HFFc6 (cell line): ENCODE results near the gene MDC1. TPM values are rescaled to one million over a fixed set of nuclear protein-coding genes. Genes with fewer than 3 reads are reported as not detected.

ENCODE experiments used
- DNase-seq: peaks from one replicate; pipeline ENCODE4 v3.0.0-alpha.2; 2018
- H3K27ac Mint-ChIP-seq: 2 replicates; pipeline ENCODE4 v1.8.0; 2020; ENCODE audit warnings: mild to moderate bottlenecking, mixed read lengths
- H3K27me3 Mint-ChIP-seq: 2 replicates; pipeline ENCODE4 v1.8.0; 2021; ENCODE audit warnings: mild to moderate bottlenecking, moderate library complexity, mixed read lengths; ENCODE audit not compliant: insufficient read depth
- H3K36me3 Mint-ChIP-seq: 2 replicates; pipeline ENCODE4 v1.8.0; 2021; ENCODE audit warnings: low read depth, mixed read lengths
- H3K4me1 Mint-ChIP-seq: 2 replicates; pipeline ENCODE4 v1.8.0; 2020; ENCODE audit warnings: low read depth, mixed read lengths
- H3K4me3 Mint-ChIP-seq: 2 replicates; pipeline ENCODE4 v1.8.0; 2020; ENCODE audit warnings: mild to moderate bottlenecking, moderate library complexity, mixed read lengths
- H3K9me3 Mint-ChIP-seq: 2 replicates; pipeline ENCODE4 v1.8.0; 2020; ENCODE audit warnings: mild to moderate bottlenecking, mixed read lengths
- total RNA-seq, 6 experiments: library from RNA; stranded (reverse); fragmentation: NEBNext Ultra II Directional; extraction: Animal tissue kit (Norgen Biotek cat#: 25700); gene quantifications; 2 replicates in 1 of 6; 3 replicates in 5 of 6; pipeline ENCODE4 v1.2.3, GENCODE V29; 2021
- TF ChIP-seq, protein P1 (sequence below): fragments of 200-600 bp; sonication (generic); IDR thresholded peaks from 2 replicates; pipeline ENCODE4 v1.5.0; 2021; ENCODE audit warnings: antibody characterized with exemption, mild to moderate bottlenecking

Gene MDC1
- total RNA-seq, 6 experiments from 2014 or later: 18.4 to 31.9 (median 28.1) TPM

DNA sequence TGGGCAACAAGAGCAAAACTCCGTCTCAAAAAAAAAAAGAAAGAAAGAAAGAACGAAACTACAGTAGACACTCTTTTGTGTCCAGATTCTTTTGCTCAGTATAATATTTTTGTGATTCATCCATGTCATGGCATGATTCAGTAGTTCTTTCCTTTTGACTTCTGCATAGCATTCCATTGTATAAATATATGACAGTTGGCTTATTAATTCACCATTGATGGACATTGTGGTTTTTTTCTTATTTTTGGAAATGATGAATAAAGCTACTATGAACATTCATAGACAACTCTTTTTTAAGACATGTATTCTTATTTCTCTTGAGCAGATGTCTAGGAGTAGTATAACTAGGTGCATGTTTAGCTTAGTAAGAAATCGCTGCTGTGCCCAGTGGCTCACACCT is 37.5 kb upstream of the MDC1 start:
- H3K27me3 Mint-ChIP-seq: no peaks in the 10 kb centered on the region
- peak overlapping the region; percentile 34 for H3K4me3 Mint-ChIP-seq
- H3K4me1 Mint-ChIP-seq: peaks cover 73% of the 10 kb centered on the region
- peak; percentile 42 for DNase-seq
- no peaks in the 10 kb centered on the region for H3K9me3 Mint-ChIP-seq
- peak overlapping the region; percentile 99 for H3K27ac Mint-ChIP-seq
- H3K36me3 Mint-ChIP-seq: no peaks in the 10 kb centered on the region
- TF ChIP-seq, protein P1, sequence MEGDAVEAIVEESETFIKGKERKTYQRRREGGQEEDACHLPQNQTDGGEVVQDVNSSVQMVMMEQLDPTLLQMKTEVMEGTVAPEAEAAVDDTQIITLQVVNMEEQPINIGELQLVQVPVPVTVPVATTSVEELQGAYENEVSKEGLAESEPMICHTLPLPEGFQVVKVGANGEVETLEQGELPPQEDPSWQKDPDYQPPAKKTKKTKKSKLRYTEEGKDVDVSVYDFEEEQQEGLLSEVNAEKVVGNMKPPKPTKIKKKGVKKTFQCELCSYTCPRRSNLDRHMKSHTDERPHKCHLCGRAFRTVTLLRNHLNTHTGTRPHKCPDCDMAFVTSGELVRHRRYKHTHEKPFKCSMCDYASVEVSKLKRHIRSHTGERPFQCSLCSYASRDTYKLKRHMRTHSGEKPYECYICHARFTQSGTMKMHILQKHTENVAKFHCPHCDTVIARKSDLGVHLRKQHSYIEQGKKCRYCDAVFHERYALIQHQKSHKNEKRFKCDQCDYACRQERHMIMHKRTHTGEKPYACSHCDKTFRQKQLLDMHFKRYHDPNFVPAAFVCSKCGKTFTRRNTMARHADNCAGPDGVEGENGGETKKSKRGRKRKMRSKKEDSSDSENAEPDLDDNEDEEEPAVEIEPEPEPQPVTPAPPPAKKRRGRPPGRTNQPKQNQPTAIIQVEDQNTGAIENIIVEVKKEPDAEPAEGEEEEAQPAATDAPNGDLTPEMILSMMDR: no peak

DNA sequence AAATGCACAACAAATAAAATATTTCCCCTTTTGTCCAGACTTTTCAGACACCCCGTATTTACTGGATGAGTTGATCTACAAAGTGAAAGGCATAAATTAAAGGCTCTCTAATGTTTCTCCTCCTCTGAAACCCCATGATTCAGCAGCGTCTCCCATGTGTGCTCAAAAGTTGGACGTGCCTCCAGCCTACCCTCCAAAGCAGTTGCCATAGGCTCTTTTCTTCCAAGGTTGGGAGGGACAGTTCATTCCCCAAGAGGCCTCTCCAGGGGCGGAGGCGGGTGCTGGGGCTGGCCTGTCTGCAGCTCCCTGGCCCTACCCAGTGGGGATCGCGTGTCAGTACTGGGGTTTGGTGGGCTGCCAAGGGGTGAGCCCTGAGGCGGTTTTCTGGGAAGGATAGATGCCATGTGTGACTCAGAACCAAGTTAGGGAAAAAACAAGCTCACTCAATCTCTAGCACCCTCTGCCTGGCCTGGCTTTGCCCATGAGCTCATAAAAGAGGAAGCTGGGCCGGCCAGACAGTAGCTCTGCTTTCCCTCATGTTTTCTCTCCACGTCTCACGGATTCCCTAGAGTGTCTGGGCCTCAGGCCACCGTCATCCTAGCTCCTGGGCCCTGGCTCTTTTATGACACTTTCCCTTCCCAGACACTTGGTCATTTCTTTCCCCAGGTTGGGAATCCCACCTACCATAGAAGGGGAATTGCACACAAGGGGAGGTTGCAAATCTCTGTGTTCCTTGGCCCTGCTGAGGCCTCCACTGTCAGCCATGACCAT is 35.3 kb upstream of the MDC1 start:
- Mint-ChIP-seq H3K9me3 (no peaks in the 10 kb centered on the region), H3K4me3 (peak overlapping the region; percentile 83), H3K27ac (peak overlapping the region; percentile 99), H3K4me1 (peaks cover 77% of the 10 kb centered on the region), H3K27me3 (no peaks in the 10 kb centered on the region; the same call in 1 of the 2 replicates), H3K36me3 (no peaks in the 10 kb centered on the region)
- TF ChIP-seq, protein P1: peak; percentile 39; the same call in 1 of the 2 replicates
- peak; percentile 100 for DNase-seq

DNA sequence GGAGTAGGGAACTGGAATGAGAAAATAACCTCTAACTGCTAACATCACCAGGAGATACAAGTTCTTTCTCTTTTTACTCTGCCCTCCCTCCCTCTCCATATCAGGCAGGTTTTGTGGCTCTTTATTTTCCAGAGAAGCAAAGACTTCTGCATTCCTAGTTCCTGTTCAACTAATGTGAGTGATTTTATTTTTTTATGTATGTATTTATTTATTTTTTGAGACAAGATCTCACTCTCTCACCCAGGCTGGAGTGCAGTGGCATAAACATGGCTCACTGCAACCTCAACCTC is 33.2 kb upstream of the MDC1 start:
- H3K36me3 Mint-ChIP-seq: no peaks in the 10 kb centered on the region
- no peak overlapping the region for H3K4me3 Mint-ChIP-seq
- no peak for DNase-seq
- H3K27me3 Mint-ChIP-seq: no peaks in the 10 kb centered on the region; the same call in 1 of the 2 replicates
- peaks cover 84% of the 10 kb centered on the region for H3K4me1 Mint-ChIP-seq
- H3K27ac Mint-ChIP-seq: peak overlapping the region; percentile 87
- H3K9me3 Mint-ChIP-seq: no peaks in the 10 kb centered on the region
- TF ChIP-seq, protein P1: no peak

DNA sequence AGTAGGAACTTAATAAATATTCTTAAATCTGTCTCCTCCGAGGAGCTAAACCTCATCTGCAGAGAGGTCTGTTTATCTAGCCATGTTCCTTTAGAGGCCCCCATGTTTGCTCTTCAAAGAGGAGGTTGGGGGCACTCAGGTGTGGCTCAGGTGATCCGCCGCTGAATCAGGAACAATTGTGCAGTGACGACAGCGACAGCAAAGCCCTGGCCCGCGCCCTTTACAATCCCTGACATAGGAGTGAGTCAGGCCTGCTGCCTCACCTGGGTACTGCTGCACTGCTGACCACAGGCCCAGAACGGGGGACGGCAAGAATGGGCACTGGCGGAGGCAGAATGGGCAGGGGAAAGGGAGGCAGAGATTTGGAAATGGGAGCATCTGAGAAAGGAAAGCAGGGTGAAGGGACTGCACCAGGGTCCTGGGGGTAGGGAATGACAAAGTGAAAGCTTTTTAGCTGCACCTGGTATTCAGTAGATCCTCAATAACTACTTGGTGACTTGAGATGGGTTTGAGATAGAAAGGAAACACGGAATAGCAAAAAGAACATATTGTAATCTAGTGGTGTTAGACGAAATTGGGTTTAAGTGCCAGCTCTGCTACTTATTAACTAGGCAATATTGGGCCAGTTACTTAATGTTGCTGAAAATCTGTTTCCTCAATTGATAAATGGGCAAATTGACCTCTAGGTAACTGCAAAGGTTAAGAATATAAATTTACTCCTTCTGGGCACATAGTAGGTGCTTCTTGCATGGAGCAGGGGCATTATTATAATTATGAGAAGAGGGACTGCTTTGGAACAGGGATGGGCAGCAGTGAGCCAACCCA is 32.7 kb upstream of the MDC1 start:
- Mint-ChIP-seq H3K27me3 (no peaks in the 10 kb centered on the region; the same call in 1 of the 2 replicates), H3K4me3 (no peak overlapping the region; the same call in 1 of the 2 replicates), H3K9me3 (no peaks in the 10 kb centered on the region), H3K36me3 (no peaks in the 10 kb centered on the region), H3K27ac (peak overlapping the region; percentile 87), H3K4me1 (peaks cover 85% of the 10 kb centered on the region)
- no peak for DNase-seq
- TF ChIP-seq, protein P1: no peak

DNA sequence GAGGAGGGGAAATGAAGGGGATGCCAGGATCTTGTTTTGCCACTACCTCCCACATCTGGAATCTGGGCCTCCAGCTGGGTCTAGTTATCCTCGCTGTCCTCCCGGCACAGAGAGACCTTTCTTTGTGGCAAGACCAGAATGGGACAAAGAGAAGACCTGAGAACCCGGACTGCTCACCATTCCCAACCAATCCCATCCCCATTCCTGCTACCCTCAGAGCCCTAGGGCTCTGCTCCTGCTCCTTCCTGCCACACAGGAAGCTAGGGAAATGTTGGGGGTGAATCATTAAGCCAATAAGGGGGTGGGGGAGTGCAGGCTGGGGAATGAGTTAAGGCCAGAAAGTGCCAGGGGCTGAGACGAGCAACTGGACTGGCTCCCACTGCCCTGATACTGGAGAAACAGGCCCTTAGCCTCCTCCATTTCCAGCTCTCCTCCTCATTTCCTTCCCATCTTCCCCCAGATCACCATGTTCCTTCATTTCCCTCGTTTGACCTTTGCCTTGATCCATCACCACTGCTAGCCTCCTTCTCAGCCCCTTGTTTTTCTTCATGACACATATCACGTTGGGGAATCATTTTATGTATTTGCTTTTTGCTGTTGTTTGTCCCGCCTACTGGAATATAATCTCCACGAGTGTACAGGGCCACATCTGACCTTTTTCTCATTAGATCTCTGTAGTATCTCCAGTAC is 31.9 kb upstream of the MDC1 start:
- peak overlapping the region; percentile 87 for H3K27ac Mint-ChIP-seq
- no peaks in the 10 kb centered on the region for H3K9me3 Mint-ChIP-seq
- peaks cover 81% of the 10 kb centered on the region for H3K4me1 Mint-ChIP-seq
- no peak for DNase-seq
- peak overlapping the region; percentile 18 for H3K4me3 Mint-ChIP-seq
- H3K36me3 Mint-ChIP-seq: peaks cover under 1% of the 10 kb centered on the region
- peaks cover 2% of the 10 kb centered on the region; the same call in 1 of the 2 replicates for H3K27me3 Mint-ChIP-seq
- TF ChIP-seq, protein P1: no peak
